ENCODE data around the gene PSMB10.
"Not testable (repeated sequence)": the region's sequence is repeated elsewhere in the genome, so short reads cannot be mapped to it uniquely, and the experiment has no call there.

The PSMB10 gene

GRCh38 chr16:67942510-67943255, 6.0 kb upstream of the PSMB10 start:
- FAIRE-seq (no peak), DNase-seq (ENCODE audit: low spot score) (no peak)

- FAIRE-seq (no peak), DNase-seq (ENCODE audit: low spot score) (peak; percentile 54)
Measured at GRCh38 chr16:67942200-67942509, 5.5 kb upstream of the PSMB10 start.

GRCh38 chr16:67941469-67942199, 5.0 kb upstream of the PSMB10 start:
- DNase-seq (ENCODE audit: low spot score) (no peak), FAIRE-seq (no peak)

- DNase-seq (ENCODE audit: low spot score) (no peak), FAIRE-seq (no peak)
Measured at GRCh38 chr16:67940446-67941089, 3.9 kb upstream of the PSMB10 start.

- no peak for FAIRE-seq
Measured at GRCh38 chr16:67939507-67940445, 3.1 kb upstream of the PSMB10 start.

GRCh38 chr16:67937713-67938112, 1.1 kb upstream of the PSMB10 start:
- DNase-seq (ENCODE audit: low spot score): not testable (repeated sequence)

More at GRCh38 chr16:67939507-67940445, 3.1 kb upstream of the PSMB10 start:
- no peak for DNase-seq (ENCODE audit: low spot score)

GRCh38 chr16:67936880-67937605, 393 bp upstream of the PSMB10 start:
- no peak for DNase-seq (ENCODE audit: low spot score)
- no peak for FAIRE-seq

More at GRCh38 chr16:67937713-67938112, 1.1 kb upstream of the PSMB10 start:
- FAIRE-seq: not testable (repeated sequence)

- DNase-seq (ENCODE audit: low spot score) (peak; percentile 99), FAIRE-seq (peak; percentile 50)
Measured at GRCh38 chr16:67935402-67936123, 1.1 kb downstream of the PSMB10 start.

- DNase-seq (ENCODE audit: low spot score): no peak
- FAIRE-seq: no peak
Measured at GRCh38 chr16:67935101-67935401, 1.6 kb downstream of the PSMB10 start.

GRCh38 chr16:67934306-67935100, 2.1 kb downstream of the PSMB10 start:
- no peak for FAIRE-seq
- DNase-seq (ENCODE audit: low spot score): no peak

- FAIRE-seq (no peak), DNase-seq (ENCODE audit: low spot score) (no peak)
Measured at GRCh38 chr16:67933805-67934204, 2.8 kb downstream of the PSMB10 start.

GRCh38 chr16:67932462-67932840, 4.2 kb downstream of the PSMB10 start:
- DNase-seq (ENCODE audit: low spot score): no peak
- FAIRE-seq: no peak

- FAIRE-seq (no peak), DNase-seq (ENCODE audit: low spot score) (no peak)
Measured at GRCh38 chr16:67931712-67932461, 4.8 kb downstream of the PSMB10 start, which contains the start of gene CTRL. Gene CTRL, minus strand, starts transcription at chr16:67931862. Its CDS starts 10 bp downstream, at chr16:67931852.

- FAIRE-seq: no peak
- no peak for DNase-seq (ENCODE audit: low spot score)
Measured at GRCh38 chr16:67930678-67931211, 5.9 kb downstream of the PSMB10 start.

GRCh38 chr16:67930191-67930590, 6.5 kb downstream of the PSMB10 start:
- DNase-seq (ENCODE audit: low spot score) (no peak), FAIRE-seq (no peak)

- peak; percentile 81 for DNase-seq (ENCODE audit: low spot score)
- FAIRE-seq: peak; percentile 79
Measured at GRCh38 chr16:67928561-67929364, 7.9 kb downstream of the PSMB10 start.

- DNase-seq (ENCODE audit: low spot score) (no peak), FAIRE-seq (no peak)
Measured at GRCh38 chr16:67928147-67928546, 8.5 kb downstream of the PSMB10 start.
